GM18867 (cell line): Measurements from ENCODE around the gene RELN.
"Not testable (repeated sequence)": the region's sequence is repeated elsewhere in the genome, so short reads cannot be mapped to it uniquely, and the experiment has no call there.

ENCODE experiments used
- ATAC-seq: cut with Tn5 transposase; IDR thresholded peaks from one replicate; pipeline ENCODE4 v1.9.1; 2021; ENCODE audit warnings: mild to moderate bottlenecking, moderate library complexity; ENCODE audit not compliant: unreplicated experiment

RELN gene

GRCh38 chr7:103533761-103534160 is 455.7 kb downstream of the RELN start:
- ATAC-seq, result no peak

GRCh38 chr7:103532955-103533354 is 456.5 kb downstream of the RELN start:
- ATAC-seq, result no peak

DNA sequence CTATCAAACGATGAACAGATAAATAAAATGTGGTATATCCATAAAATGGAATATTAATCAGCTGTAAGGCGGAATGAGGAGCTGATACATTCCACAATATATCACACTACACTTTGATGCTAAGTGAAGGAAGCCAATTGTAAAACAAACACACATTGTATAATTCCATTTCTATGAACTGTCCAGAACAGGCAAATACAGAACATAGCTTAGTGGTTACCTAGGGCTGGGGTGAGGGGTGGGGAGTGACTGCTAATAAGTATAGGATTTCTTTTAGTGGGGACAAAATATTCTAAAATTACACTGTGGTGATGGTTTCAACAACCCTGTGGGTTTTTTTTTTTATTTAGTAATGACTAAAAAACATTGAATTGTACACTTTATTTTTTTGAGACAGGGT is 461.3 kb downstream of the RELN start:
- no peak for ATAC-seq

DNA sequence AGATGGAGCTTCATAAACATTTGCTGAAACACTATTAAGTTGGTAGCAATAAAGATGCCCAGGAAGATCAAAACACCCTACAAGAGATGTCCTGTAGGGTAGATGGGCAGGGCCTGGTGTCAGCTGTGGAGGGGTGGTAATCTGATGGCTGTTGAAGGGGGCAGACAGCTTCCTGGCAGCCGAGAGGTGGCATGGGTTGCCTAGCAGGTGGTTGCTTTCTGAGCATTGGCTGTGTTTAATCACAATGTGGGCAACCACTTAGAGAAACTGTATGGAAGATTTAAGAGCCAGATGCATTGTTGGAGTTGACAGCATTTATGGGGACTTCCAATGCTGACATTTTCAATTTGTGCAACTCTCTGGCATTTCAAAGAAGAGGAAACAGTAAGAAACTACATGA is 463.5 kb downstream of the RELN start:
- no peak for ATAC-seq

- peak; percentile 45 for ATAC-seq
Measured at GRCh38 chr7:103524042-103524907, 465.2 kb downstream of the RELN start.

DNA sequence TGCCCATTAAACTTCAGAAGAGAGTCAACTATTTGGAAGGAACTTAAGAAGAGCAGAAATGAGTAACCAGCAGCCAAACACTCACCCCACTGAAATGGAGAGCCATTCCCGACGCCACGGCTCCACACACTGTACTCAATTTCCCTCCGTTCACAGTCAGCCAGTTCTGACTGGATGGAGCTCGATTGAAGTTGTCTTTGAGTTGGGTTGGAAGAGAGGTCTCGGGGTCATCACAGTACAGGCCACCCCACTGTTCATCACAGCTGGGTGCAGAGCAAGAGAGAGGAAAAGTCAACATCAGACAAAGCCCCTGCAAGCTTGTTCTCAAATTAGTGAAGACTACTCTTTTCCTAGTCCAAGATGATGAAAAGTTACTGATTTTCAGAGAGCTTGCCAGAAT is 467.5 kb downstream of the RELN start:
- no peak for ATAC-seq

- ATAC-seq, result no peak
Measured at GRCh38 chr7:103504505-103505135, 484.8 kb downstream of the RELN start.

DNA sequence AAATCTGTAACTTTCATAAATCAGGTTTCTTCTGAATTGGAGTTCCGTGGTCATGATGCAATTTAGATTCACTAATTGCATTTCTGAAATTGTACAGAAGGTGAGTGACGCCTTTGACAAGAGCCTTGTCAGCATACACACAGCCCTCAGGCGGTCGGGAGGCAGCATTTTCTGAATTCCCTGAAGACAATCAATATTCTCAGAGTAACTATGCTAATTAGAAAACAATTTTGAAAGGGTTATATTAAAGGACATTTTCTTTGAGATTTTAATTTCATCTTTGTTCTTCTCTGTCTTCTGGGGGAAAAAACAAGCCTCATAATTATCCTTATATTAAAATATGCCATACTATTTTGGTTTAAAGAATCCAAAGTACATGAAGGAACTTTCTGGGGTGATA is 488.3 kb downstream of the RELN start:
- ATAC-seq, result no peak

DNA sequence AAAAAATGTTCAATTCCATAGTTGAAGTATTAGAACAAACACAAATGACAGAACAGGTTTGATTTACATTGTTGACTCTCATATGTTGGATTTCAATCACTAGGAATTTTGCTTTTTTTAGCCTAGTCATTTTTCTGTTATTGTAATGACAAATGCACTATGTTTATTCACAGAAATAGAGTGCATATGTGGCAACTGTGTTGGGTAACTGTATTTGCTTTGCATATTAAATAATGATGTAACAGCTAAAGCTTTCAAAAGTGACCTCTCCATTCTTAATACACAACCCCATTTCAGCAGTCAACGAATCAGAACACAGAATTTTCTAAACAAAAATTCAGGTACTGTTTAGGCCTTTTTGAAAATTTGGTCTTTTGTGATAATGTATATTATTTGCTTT is 489.5 kb downstream of the RELN start:
- no peak for ATAC-seq

GRCh38 chr7:103487419-103487818 is 502.0 kb downstream of the RELN start:
- no peak for ATAC-seq

GRCh38 chr7:103486873-103487272 is 502.6 kb downstream of the RELN start:
- ATAC-seq, result not testable (repeated sequence)

DNA sequence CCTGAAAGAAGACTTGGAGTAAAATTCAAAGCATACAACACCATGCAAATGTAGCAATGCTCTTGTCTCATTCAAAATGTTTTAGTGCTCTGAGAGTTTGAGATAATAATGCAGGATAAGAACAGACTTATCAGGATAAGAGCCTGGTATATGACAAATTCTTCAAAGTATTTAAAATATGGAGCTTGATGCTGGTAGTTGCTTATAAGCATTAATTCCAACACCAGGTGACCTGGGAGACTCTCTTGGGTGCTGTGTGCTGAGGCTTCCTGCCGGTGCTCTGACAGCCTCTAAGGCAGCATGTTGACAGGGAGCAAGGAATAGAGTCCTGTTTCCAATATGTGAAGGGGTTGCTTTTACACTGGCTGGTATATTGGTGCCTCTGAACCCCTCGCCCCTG is 508.7 kb downstream of the RELN start:
- ATAC-seq, result no peak

- no peak for ATAC-seq
Measured at GRCh38 chr7:103474956-103475355, 514.5 kb downstream of the RELN start.

DNA sequence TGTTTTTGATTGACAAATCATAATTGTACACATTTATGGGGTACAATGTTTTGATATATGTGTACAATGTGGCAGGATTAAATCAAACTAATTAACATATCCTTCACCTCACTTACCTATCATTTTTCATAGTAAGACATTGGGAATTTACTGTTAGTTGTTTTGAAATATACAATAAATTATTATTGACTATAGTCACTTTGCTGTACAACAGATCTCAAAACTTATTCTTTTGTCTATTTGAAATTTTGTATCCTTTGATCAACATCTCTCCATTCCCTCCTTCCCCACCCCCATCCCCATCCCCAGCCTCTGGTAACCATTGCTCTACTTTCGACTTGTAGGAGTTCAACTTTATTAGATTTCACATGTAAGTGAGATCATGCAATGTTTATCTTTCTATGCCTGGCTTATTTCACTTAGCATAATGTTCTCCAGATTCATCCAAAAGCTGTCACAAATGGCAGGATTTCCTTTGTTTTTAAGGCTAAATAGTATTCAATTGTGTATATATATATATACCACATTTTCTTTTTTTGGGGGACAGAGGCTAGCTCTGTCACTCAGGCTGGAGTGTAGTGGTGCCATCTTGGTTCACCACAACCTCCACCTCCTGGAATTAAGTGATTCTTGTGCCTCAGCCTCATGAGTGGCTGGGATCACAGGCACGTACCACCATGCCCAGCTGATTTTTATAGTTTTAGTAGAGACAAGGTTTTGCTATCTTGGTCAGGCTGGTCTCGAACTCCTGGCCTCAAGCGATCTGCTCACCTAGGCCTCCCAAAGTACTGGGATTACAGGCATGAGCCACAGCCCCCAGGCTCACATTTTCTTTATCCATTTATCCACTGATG is 520.1 kb downstream of the RELN start:
- no peak for ATAC-seq

DNA sequence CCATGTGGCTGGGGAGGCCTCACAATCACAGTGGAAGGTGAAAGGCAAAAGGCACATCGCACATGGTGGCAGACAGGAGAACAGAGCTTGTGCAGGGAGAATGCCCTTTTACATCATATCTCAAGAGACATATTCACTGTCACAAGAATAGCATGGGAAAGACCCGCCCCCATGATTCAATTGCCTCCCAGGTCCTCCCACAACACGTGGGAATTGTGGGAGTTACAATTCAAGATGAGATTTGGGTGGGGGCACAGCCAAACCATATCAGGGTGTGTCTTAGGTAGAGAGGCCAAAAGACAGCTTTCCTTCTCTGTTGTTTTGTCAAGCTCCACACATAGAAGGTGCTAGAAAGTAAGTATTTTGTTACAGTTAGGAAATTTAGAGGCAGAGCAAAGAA is 522.6 kb downstream of the RELN start:
- ATAC-seq, result no peak

DNA sequence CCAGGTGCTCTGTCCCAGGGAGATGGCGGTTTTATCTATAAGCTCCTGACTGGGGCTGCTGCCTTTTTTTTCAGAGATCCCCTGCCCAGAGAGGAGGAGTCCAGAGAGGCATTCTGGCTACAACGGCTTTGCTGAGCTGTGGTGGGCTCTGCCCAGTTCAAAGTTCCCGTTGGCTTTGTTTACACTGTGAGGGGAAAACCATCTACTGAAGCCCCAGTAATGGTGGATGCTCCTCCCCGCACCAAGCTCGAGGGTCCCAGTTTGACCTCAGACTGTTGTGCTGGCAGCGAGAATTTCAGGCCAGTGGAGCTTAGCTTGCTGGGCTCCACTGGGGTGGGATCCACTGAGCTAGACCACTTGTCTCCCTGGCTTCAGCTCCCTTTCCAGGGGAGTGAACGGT is 527.1 kb downstream of the RELN start:
- ATAC-seq, result no peak

DNA sequence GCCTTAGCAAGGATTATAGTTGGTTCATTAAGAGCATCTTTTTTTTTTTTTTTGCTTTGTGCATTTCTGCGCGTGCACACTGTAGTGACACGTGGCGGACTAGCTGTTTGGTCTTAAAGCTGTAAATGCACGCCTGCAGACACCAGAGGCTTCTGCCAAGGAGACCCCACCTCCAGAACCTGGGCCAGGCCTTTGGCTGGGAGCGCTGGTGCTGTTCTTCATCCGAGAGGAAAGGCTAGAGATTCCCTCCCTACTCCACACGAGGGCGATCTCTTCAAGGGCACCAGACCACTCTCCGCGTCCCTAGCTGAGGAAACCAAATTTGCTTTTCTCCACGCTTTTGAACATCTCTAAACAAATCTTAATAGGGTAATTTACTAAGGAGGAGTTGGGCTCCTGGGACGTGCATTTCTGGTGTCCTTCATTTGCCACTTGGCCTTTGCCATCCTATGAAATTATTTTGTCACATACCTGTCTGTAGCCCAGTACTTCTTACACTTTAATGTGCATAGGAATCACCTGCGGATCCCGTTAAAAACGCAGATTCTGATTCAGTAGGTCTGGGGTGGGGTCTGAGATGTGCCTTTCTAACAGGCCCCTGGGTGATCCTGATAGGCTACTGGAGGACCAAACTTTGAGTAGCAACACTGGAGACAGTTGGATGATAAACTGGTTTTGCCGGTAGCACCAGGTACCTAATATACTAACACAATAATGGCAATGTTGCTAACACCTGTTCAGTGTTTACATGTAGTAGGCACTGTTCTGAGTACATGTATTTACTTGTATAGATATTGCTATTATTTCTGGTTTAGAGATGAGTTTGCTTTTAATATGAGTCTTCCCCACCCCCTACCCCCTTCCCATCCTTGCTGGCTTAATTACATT is 542.1 kb downstream of the RELN start:
- ATAC-seq, result peak; percentile 80

- peak; percentile 62 for ATAC-seq
Measured at GRCh38 chr7:103446049-103446520, 543.4 kb downstream of the RELN start, which contains the start of gene SLC26A5. TSS of gene SLC26A5 (minus strand) at chr7:103446207. CDS start at chr7:103421514, 24,693 bp downstream.

GRCh38 chr7:103445228-103446048 is 544.0 kb downstream of the RELN start:
- ATAC-seq, result peak; percentile 8
